ENCODE measurements around the gene UQCC2. TPM values are rescaled to one million over a fixed set of nuclear protein-coding genes. Genes with fewer than 3 reads are reported as not detected.

The UQCC2 gene
- total RNA-seq, 4 donors from 2014 or later, result 21.1 to 74.7 (median 32.7) TPM

GRCh38 chr6:33688006-33688405 lies 23.5 kb downstream of the UQCC2 start:
- Histone ChIP-seq H3K9me3 (no peaks in the 10 kb centered on the region), H3K4me1 (no peaks in the 10 kb centered on the region), H3K36me3 (peaks cover 97 to 98% of the 10 kb centered on the region in 2 donors), H3K27me3 (no peaks in the 10 kb centered on the region), H3K4me3 (replicated peaks in 1 of 3) (no peak overlapping the region), H3K27ac (no peak overlapping the region)
- intact Hi-C loops (cut with DNase I), result loop anchor here (5.0 kb wide), 1 partner anchor 51 kb away; no protein-coding TSS in a partner anchor
- 97 to 100% methylated on average over 8 to 12 of the region's 20 CpGs for WGBS, 2 donors
- no peak for TF ChIP-seq POLR2A (IDR thresholded peaks at IDR 0.05)
- TF ChIP-seq CTCF (IDR thresholded peaks at IDR 0.05), result no peak
- no peak for DNase-seq

GRCh38 chr6:33686981-33687975 lies 24.2 kb downstream of the UQCC2 start:
- no peak overlapping the region for H3K4me3 ChIP-seq (replicated peaks in 1 of 3)

GRCh38 chr6:33686225-33686924 lies 25.1 kb downstream of the UQCC2 start:
- intact Hi-C loops (cut with DNase I), result loop anchor here (5.0 kb wide), 1 partner anchor 49 kb away; no protein-coding TSS in a partner anchor
- Histone ChIP-seq H3K9me3 (no peaks in the 10 kb centered on the region), H3K4me1 (no peaks in the 10 kb centered on the region), H3K27me3 (no peaks in the 10 kb centered on the region), H3K4me3 (replicated peaks in 1 of 3) (no peak overlapping the region), H3K27ac (no peak overlapping the region), H3K36me3 (peaks cover 95 to 96% of the 10 kb centered on the region in 2 donors)
- WGBS, 2 donors, result 79 to 81% methylated on average over 6 of the region's 6 CpGs
- no peak for DNase-seq
- TF ChIP-seq POLR2A (IDR thresholded peaks at IDR 0.05), result no peak

More at GRCh38 chr6:33686981-33687975, 24.2 kb downstream of the UQCC2 start:
- intact Hi-C loops (cut with DNase I), result loop anchor here (5.0 kb wide), 1 partner anchor 50 kb away; no protein-coding TSS in a partner anchor
- Histone ChIP-seq H3K4me1 (no peaks in the 10 kb centered on the region), H3K27me3 (no peaks in the 10 kb centered on the region), H3K27ac (no peak overlapping the region), H3K36me3 (peaks cover 97 to 98% of the 10 kb centered on the region in 2 donors), H3K9me3 (no peaks in the 10 kb centered on the region)
- 89 to 93% methylated on average over 22 of the region's 27 CpGs for WGBS, 2 donors
- DNase-seq, result no peak
- TF ChIP-seq CTCF (IDR thresholded peaks at IDR 0.05) (no peak), POLR2A (IDR thresholded peaks at IDR 0.05) (no peak)

GRCh38 chr6:33685411-33686224 lies 25.9 kb downstream of the UQCC2 start:
- TF ChIP-seq POLR2A (IDR thresholded peaks at IDR 0.05) (no peak), CTCF (IDR thresholded peaks at IDR 0.05) (no peak)
- Histone ChIP-seq H3K27ac (no peak overlapping the region), H3K4me3 (replicated peaks in 1 of 3) (no peak overlapping the region), H3K27me3 (no peaks in the 10 kb centered on the region), H3K36me3 (peaks cover 88 to 95% of the 10 kb centered on the region in 2 donors), H3K9me3 (no peaks in the 10 kb centered on the region), H3K4me1 (no peaks in the 10 kb centered on the region)
- 89 to 96% methylated on average over 31 to 32 of the region's 38 CpGs for WGBS, 2 donors
- DNase-seq, result no peak
- intact Hi-C loops (cut with DNase I), result loop anchor here (5.0 kb wide), 1 partner anchor 48 kb away; no protein-coding TSS in a partner anchor

GRCh38 chr6:33684983-33685382 lies 26.5 kb downstream of the UQCC2 start:
- 96% methylated on average over 6 to 7 of the region's 7 CpGs for WGBS, 2 donors
- DNase-seq, result no peak
- TF ChIP-seq POLR2A (IDR thresholded peaks at IDR 0.05), result no peak
- no peak for TF ChIP-seq CTCF (IDR thresholded peaks at IDR 0.05)
- Histone ChIP-seq H3K27me3 (no peaks in the 10 kb centered on the region), H3K9me3 (no peaks in the 10 kb centered on the region), H3K36me3 (peaks cover 87 to 96% of the 10 kb centered on the region in 2 donors), H3K27ac (no peak overlapping the region), H3K4me3 (replicated peaks in 1 of 3) (no peak overlapping the region), H3K4me1 (no peaks in the 10 kb centered on the region)
- intact Hi-C loops (cut with DNase I), result loop anchor here (5.0 kb wide), 1 partner anchor 48 kb away; no protein-coding TSS in a partner anchor
